HCT116 (cell line): ENCODE data around the gene HBP1. TPM values are rescaled to one million over a fixed set of nuclear protein-coding genes. Genes with fewer than 3 reads are reported as not detected.

Experiments
- ATAC-seq: fragments of 200-7000 bp; cut with Tn5 transposase; 2 replicates; pipeline ENCODE4 v1.9.1; 2020; ENCODE audit warnings: mild to moderate bottlenecking, moderate library complexity
- BruUV-seq: library from RNA; stranded (reverse); fragments of 400-500 nt; replicated peaks from 2 replicates; lab custom pipeline; 2021; lab: Mats Ljungman, UMichigan
- CTCF ChIA-PET: fragments of 300-600 bp; sonication (Branson Sonifier 250); formaldehyde crosslinking; loops from one replicate; lab custom pipeline; 2021; ENCODE audit warnings: antibody characterized with exemption; lab: Charles Lee
- POLR2A ChIA-PET: fragments of 300-600, 350-600 bp; sonication (Branson Sonifier 250); formaldehyde crosslinking; loops from one replicate; lab custom pipeline; 2021; ENCODE audit warnings: antibody characterized with exemption; lab: Charles Lee
- RAD21 ChIA-PET, 2 experiments: fragments of 300-600 bp; sonication (Branson Sonifier 250); formaldehyde crosslinking; loops; one replicate each; lab custom pipeline; 2023; ENCODE audit warnings: low total read pairs in 2 of 2; ENCODE audit not compliant: uncharacterized antibody in 2 of 2, unreplicated experiment in 2 of 2, low non-redundant PET in 1 of 2; lab: Charles Lee
- DNase-seq: peaks from one replicate; pipeline ENCODE4 v3.0.0-alpha.2; 2010; ENCODE audit warnings: low read depth, low spot score
- H2AFZ ChIP-seq: fragments of 200-600 bp; shearing (Covaris generic), sonication (generic); 2 replicates; pipeline ENCODE4 v1.6.1; 2017; ENCODE audit warnings: low read depth, mixed run types, mixed read lengths, antibody characterized with exemption, low read length; ENCODE audit not compliant: poor library complexity, severe bottlenecking
- H3K27ac ChIP-seq: 2 replicates; pipeline ENCODE4 v1.5.1; 2012; ENCODE audit warnings: low read depth, low read length
- H3K27me3 ChIP-seq: fragments of 200-600 bp; sonication (generic); 2 replicates; pipeline ENCODE4 v1.6.1; 2016; ENCODE audit warnings: mixed run types, low read length, mixed read lengths; ENCODE audit not compliant: insufficient read depth
- H3K36me3 ChIP-seq, 2 experiments: fragments of 200-500 bp in 1 of 2; fragments of 200-600 bp in 1 of 2; sonication (Bioruptor generic) in 1 of 2; sonication (generic) in 1 of 2; 2 replicates each; pipeline versions ENCODE4 v1.5.1 to v1.6.1; 2014 to 2016; ENCODE audit warnings: low read length in 2 of 2, inconsistent platforms in 1 of 2, mixed read lengths in 1 of 2, mixed run types in 1 of 2; ENCODE audit not compliant: insufficient read depth in 2 of 2, control insufficient read depth in 1 of 2
- H3K4me1 ChIP-seq, 2 experiments: fragments of 200-600 bp in 1 of 2; sonication (generic) in 1 of 2; 2 replicates each; pipeline versions ENCODE4 v1.5.1 to v1.6.1; 2012 to 2017; ENCODE audit warnings: low read length in 2 of 2, inconsistent platforms in 1 of 2, mild to moderate bottlenecking in 1 of 2, mixed read lengths in 1 of 2, mixed run types in 1 of 2, moderate library complexity in 1 of 2; ENCODE audit not compliant: insufficient read depth in 2 of 2, control insufficient read depth in 1 of 2
- H3K4me2 ChIP-seq: fragments of 200-600 bp; sonication (generic); 2 replicates; pipeline ENCODE4 v1.6.1; 2017; ENCODE audit warnings: mixed run types, low read length, mixed read lengths
- H3K4me3 ChIP-seq, 2 experiments: fragments of 200-600 bp in 1 of 2; sonication (generic) in 1 of 2; replicated peaks in 1 of 2; 2 replicates each; pipeline ENCODE4 v1.5.1; 2011 to 2016; ENCODE audit warnings: low read length in 2 of 2, control low read depth in 1 of 2, low read depth in 1 of 2, mild to moderate bottlenecking in 1 of 2, mixed read lengths in 1 of 2, mixed run types in 1 of 2
- H3K79me2 ChIP-seq: fragments of 200-600 bp; sonication (generic); 2 replicates; pipeline ENCODE4 v1.6.1; 2017; ENCODE audit warnings: mild to moderate bottlenecking, mixed run types, low read length, moderate library complexity, mixed read lengths; ENCODE audit not compliant: insufficient read depth
- H3K9ac ChIP-seq: fragments of 200-600 bp; sonication (generic); 2 replicates; pipeline ENCODE4 v1.6.1; 2016; ENCODE audit warnings: low read length, mixed read lengths
- H3K9me2 ChIP-seq: fragments of 200-600 bp; sonication (generic), shearing (Covaris generic); 2 replicates; pipeline ENCODE4 v1.6.1; 2017; ENCODE audit warnings: mixed run types, mild to moderate bottlenecking, moderate library complexity; ENCODE audit not compliant: insufficient read depth
- H3K9me3 ChIP-seq, 2 experiments: fragments of 200-500 bp in 1 of 2; fragments of 200-600 bp in 1 of 2; sonication (Bioruptor generic) in 1 of 2; sonication (generic) in 1 of 2; 2 replicates each; pipeline ENCODE4 v1.6.1; 2014 to 2017; ENCODE audit warnings: low read length in 2 of 2, mixed read lengths in 2 of 2, inconsistent platforms in 1 of 2, low read depth in 1 of 2, mild to moderate bottlenecking in 1 of 2, mixed run types in 1 of 2, moderate library complexity in 1 of 2; ENCODE audit not compliant: control insufficient read depth in 1 of 2, insufficient read depth in 1 of 2
- H4K20me1 ChIP-seq: fragments of 200-600 bp; sonication (generic), shearing (Covaris generic); 2 replicates; pipeline ENCODE4 v1.6.1; 2017; ENCODE audit warnings: mixed run types, mild to moderate bottlenecking, moderate library complexity; ENCODE audit not compliant: insufficient read depth
- EGR1 ChIP-seq: IDR thresholded peaks from 2 replicates; pipeline ENCODE4 v1.6.1; 2012; ENCODE audit warnings: low read depth
- EZH2 ChIP-seq: fragments of 200-600 bp; sonication (generic); IDR thresholded peaks from 2 replicates; pipeline ENCODE4 v1.6.1; 2017; ENCODE audit warnings: antibody characterized with exemption, mixed run types
- EZH2phosphoT487 ChIP-seq: fragments of 200-600 bp; IDR thresholded peaks from 2 replicates; pipeline ENCODE4 v1.6.1; 2018; ENCODE audit warnings: antibody characterized with exemption, borderline replicate concordance
- POLR2A ChIP-seq: IDR thresholded peaks from 2 replicates; pipeline ENCODE4 v1.7.0; 2011; ENCODE audit warnings: borderline replicate concordance; ENCODE audit not compliant: insufficient read depth, insufficient read length; ENCODE audit errors: extremely low read depth
- POLR2AphosphoS5 ChIP-seq: IDR thresholded peaks from 2 replicates; pipeline ENCODE4 v1.6.1; 2011; ENCODE audit warnings: mild to moderate bottlenecking, low read depth, low read length, moderate library complexity
- RAD21 ChIP-seq: IDR thresholded peaks from 2 replicates; pipeline ENCODE4 v1.6.1; 2012; ENCODE audit warnings: low read depth, mild to moderate bottlenecking
- SIN3A ChIP-seq: IDR thresholded peaks from 2 replicates; pipeline ENCODE4 v1.6.1; 2012; ENCODE audit warnings: low read depth
- YY1 ChIP-seq: IDR thresholded peaks from 2 replicates; pipeline ENCODE4 v1.6.1; 2011; ENCODE audit warnings: low read length, low read depth, moderate library complexity, mild to moderate bottlenecking; ENCODE audit not compliant: insufficient replicate concordance; ENCODE audit errors: extremely low read depth
- ZFX ChIP-seq: fragments of 450-650 bp; IDR thresholded peaks from 2 replicates; pipeline ENCODE4 v1.6.1; 2017
- ZNF274 ChIP-seq: fragments of 200-500 bp; sonication (Bioruptor generic); IDR thresholded peaks from 2 replicates; pipeline ENCODE4 v1.6.1; 2014; ENCODE audit warnings: mild to moderate bottlenecking, low read depth, low read length, inconsistent platforms
- intact Hi-C: fragments of 100-400 bp; cut with micrococcal nuclease; formaldehyde crosslinking; loops from 2 replicates; pipeline ENCODE4 v1.10.0; 2022
- total RNA-seq: library from RNA; stranded (reverse); gene quantifications from one replicate; pipeline ENCODE4 v1.2.1, GENCODE V29; 2021; ENCODE audit not compliant: unreplicated experiment
- TF ChIP-seq, protein P1 (sequence below): IDR thresholded peaks from 2 replicates; pipeline ENCODE4 v1.6.1; 2012
- TF ChIP-seq, protein P2 (sequence below), 3 experiments: fragments of 200-600 bp in 1 of 3; sonication (generic) in 1 of 3; IDR thresholded peaks in 2 of 3; conservative IDR thresholded peaks in 1 of 3; 2 replicates each; pipeline ENCODE4 v1.5.1; 2012 to 2017; ENCODE audit warnings: low read depth in 2 of 3, low read length in 2 of 3, antibody characterized with exemption in 1 of 3, borderline replicate concordance in 1 of 3, control low read depth in 1 of 3, mild to moderate bottlenecking in 1 of 3, mixed read lengths in 1 of 3, mixed run types in 1 of 3, moderate library complexity in 1 of 3; ENCODE audit not compliant: insufficient read depth in 1 of 3
- TF ChIP-seq, protein P3 (sequence below): IDR thresholded peaks from 2 replicates; pipeline ENCODE4 v1.6.1; 2011; ENCODE audit warnings: mild to moderate bottlenecking, low read length, moderate library complexity; ENCODE audit not compliant: insufficient replicate concordance; ENCODE audit errors: extremely low read depth

HBP1 gene
- total RNA-seq, 1 experiment from 2014 or later: 24.3 TPM

DNA sequence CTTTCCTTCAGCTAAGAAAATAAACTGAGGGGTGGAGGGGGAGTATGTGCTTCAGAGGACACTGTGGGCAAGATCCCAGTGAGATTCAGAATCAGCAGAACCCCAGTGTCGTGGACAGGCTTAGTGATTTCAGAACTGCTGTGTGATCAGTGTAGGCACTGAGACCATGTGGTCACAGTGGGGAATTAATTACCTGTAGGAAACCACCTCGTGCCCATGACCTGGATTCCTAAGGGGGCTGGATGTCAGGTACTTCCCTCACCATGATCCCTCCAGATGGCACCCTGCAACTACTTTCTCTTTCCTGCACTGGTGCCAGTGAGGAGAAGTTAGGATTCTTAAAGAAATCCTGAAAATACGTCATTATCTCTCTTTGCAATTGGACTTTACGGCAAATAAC lies 64.4 kb downstream of the HBP1 start:
- Histone ChIP-seq H3K4me2 (no peak overlapping the region), H3K4me1 (peaks cover 0 to 3% of the 10 kb centered on the region in 2 experiments; a peak in 1 of 4 replicates), H4K20me1 (no peaks in the 10 kb centered on the region), H3K36me3 (no peaks in the 10 kb centered on the region), H3K79me2 (no peaks in the 10 kb centered on the region), H3K9me3 (no peaks in the 10 kb centered on the region), H2AFZ (no peak overlapping the region), H3K27ac (no peak overlapping the region), H3K27me3 (no peaks in the 10 kb centered on the region), H3K9ac (no peak overlapping the region), H3K4me3 (no peak overlapping the region), H3K9me2 (no peaks in the 10 kb centered on the region)
- POLR2A ChIA-PET: no interaction called here
- intact Hi-C loops: no loop called here
- no peak for ATAC-seq
- no peak for TF ChIP-seq EZH2
- TF ChIP-seq, protein P1, sequence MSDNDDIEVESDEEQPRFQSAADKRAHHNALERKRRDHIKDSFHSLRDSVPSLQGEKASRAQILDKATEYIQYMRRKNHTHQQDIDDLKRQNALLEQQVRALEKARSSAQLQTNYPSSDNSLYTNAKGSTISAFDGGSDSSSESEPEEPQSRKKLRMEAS: no peak
- no peak for TF ChIP-seq POLR2AphosphoS5
- TF ChIP-seq, protein P2, sequence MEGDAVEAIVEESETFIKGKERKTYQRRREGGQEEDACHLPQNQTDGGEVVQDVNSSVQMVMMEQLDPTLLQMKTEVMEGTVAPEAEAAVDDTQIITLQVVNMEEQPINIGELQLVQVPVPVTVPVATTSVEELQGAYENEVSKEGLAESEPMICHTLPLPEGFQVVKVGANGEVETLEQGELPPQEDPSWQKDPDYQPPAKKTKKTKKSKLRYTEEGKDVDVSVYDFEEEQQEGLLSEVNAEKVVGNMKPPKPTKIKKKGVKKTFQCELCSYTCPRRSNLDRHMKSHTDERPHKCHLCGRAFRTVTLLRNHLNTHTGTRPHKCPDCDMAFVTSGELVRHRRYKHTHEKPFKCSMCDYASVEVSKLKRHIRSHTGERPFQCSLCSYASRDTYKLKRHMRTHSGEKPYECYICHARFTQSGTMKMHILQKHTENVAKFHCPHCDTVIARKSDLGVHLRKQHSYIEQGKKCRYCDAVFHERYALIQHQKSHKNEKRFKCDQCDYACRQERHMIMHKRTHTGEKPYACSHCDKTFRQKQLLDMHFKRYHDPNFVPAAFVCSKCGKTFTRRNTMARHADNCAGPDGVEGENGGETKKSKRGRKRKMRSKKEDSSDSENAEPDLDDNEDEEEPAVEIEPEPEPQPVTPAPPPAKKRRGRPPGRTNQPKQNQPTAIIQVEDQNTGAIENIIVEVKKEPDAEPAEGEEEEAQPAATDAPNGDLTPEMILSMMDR (IDR thresholded peaks at IDR 0.05 in 2 of 3, conservative IDR thresholded peaks at IDR 0.05 in 1 of 3; ENCODE audit: borderline replicate concordance in 1 of 3, insufficient read depth in 1 of 3, low read depth in 2 of 3, low read length in 2 of 3): no peak
- TF ChIP-seq ZNF274: no peak
- TF ChIP-seq YY1: no peak
- TF ChIP-seq, protein P3, sequence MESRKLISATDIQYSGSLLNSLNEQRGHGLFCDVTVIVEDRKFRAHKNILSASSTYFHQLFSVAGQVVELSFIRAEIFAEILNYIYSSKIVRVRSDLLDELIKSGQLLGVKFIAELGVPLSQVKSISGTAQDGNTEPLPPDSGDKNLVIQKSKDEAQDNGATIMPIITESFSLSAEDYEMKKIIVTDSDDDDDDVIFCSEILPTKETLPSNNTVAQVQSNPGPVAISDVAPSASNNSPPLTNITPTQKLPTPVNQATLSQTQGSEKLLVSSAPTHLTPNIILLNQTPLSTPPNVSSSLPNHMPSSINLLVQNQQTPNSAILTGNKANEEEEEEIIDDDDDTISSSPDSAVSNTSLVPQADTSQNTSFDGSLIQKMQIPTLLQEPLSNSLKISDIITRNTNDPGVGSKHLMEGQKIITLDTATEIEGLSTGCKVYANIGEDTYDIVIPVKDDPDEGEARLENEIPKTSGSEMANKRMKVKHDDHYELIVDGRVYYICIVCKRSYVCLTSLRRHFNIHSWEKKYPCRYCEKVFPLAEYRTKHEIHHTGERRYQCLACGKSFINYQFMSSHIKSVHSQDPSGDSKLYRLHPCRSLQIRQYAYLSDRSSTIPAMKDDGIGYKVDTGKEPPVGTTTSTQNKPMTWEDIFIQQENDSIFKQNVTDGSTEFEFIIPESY: no peak
- no peak for TF ChIP-seq ZFX
- TF ChIP-seq EZH2phosphoT487: no peak
- TF ChIP-seq POLR2A: no peak
- no peak for TF ChIP-seq EGR1
- no peak for TF ChIP-seq SIN3A
- TF ChIP-seq RAD21: no peak
- CTCF ChIA-PET: no interaction called here
- RAD21 ChIA-PET: no interaction called here
- DNase-seq: no peak
- BruUV-seq: no TSS peak
